G401.6 (cell line): Measurements from ENCODE around the gene NOXA1.
"Not testable (repeated sequence)": the region's sequence is repeated elsewhere in the genome, so short reads cannot be mapped to it uniquely, and the experiment has no call there.

ENCODE experiments used
- FAIRE-seq: peaks from 2 replicates; lab custom pipeline; 2012; peaks lifted over from hg19 to GRCh38; lab: Jason Lieb, UNC

The NOXA1 gene

DNA sequence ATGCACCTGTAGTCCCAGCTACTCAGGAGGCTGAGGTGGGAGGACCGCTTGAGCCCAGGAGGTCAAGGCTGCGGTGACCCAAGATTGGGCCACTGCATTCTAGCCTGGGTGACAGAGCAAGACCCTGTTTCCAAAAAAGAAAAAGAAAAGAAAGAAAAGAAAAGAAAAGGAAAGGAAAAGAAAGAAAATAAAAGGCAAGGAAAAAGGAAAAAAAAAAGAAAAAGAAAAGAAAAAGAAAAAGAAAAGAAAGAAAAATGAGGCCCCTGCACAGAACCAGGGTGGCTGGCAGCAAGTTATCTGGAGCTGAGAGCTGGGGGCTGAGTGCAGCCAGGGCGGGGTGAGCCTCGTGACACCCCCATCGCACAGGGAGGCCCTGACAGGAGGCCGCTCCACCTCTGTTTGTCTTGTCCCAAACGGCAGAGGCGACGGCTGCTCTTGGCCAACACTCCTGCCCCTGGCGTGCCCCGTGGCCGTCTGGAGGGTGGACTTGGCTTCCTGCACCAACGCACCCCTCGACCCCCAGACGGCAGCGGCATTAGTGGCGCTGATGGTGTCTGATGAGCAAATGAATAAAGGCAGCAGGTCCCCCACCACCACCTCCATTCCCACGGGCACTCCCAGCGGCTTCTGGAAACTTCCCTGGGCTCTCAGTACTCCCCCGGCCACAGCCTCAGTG lies 17.0 kb upstream of the NOXA1 start:
- no peak for FAIRE-seq

- FAIRE-seq, result no peak
These were observed 16.2 kb upstream of the NOXA1 start for GRCh38 chr9:137406876-137407589.

- FAIRE-seq, result no peak
These were observed 15.4 kb upstream of the NOXA1 start for GRCh38 chr9:137407590-137408300.

- no peak for FAIRE-seq
These were observed 14.4 kb upstream of the NOXA1 start for GRCh38 chr9:137408651-137409405.

DNA sequence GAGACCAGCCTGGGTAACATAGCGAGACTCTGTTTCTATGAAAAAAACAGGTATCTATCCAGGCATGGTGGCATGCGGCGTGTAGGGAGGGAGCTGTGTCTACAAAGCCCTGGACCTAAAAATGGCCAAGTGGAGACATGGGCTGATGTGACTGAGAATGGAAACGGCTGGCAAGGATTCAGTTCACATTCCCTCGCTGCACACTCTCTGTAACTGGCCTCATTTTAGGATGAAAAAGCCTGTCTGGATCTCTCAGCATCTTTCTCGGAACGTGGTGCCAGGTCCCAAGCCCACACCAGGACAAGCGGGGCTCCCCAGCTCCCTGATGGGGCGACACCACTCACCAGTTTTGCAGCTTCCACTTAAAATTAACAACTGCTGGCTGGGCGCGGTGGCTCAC lies 13.7 kb upstream of the NOXA1 start:
- FAIRE-seq, result no peak

GRCh38 chr9:137410236-137410890 lies 12.8 kb upstream of the NOXA1 start:
- FAIRE-seq, result not testable (repeated sequence)

GRCh38 chr9:137410891-137411249 lies 12.3 kb upstream of the NOXA1 start:
- FAIRE-seq, result no peak

DNA sequence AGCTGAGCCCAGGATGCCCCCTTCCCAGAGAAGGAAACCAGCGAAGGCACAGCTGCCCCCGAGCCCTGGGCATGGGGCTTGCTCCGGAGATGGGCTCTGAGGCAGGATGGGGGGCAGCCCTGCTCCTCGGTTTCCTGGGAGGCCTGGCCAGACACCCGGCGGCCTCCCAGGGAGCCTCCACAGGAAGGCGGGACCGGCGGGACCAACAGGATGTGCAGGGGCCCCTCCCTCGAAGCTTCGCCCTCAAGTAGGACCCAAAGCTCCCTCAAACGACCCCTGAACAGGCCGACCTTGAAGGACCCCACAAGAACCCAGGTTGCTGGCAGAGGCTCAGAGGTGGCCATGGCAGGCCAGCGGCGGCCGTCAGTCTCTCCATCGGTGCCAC lies 11.9 kb upstream of the NOXA1 start:
- no peak for FAIRE-seq

GRCh38 chr9:137411645-137412380 lies 11.4 kb upstream of the NOXA1 start:
- FAIRE-seq, result no peak

GRCh38 chr9:137412431-137412830 lies 10.8 kb upstream of the NOXA1 start:
- no peak for FAIRE-seq

GRCh38 chr9:137415451-137415850 lies 7.7 kb upstream of the NOXA1 start:
- no peak for FAIRE-seq

DNA sequence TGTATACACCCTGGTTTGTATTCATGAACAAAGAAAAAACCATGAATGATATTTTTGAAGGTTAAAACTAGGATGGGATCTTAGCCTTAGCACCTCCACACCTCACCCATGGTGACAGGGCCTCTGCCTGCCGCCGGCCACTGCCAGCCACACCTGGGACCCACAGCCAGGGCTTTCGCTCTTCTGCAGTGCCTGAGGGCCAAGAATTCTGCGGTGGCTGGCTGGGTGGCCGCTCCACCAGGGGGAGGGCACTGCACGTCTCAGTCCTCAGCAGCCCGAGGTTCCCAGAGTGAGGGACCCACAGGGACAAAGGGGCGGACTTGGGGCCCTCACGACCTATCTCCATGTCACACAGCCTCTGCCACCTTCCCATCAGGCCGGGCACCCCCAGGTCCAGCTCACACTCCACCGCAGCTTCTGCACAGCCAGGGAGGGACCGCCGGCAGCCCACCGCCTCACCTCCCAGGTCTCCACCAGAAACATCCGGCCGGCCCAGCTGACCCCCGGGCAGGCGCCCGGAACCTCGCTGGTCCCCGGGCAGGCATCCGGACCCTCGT lies 7.1 kb upstream of the NOXA1 start:
- FAIRE-seq, result no peak

DNA sequence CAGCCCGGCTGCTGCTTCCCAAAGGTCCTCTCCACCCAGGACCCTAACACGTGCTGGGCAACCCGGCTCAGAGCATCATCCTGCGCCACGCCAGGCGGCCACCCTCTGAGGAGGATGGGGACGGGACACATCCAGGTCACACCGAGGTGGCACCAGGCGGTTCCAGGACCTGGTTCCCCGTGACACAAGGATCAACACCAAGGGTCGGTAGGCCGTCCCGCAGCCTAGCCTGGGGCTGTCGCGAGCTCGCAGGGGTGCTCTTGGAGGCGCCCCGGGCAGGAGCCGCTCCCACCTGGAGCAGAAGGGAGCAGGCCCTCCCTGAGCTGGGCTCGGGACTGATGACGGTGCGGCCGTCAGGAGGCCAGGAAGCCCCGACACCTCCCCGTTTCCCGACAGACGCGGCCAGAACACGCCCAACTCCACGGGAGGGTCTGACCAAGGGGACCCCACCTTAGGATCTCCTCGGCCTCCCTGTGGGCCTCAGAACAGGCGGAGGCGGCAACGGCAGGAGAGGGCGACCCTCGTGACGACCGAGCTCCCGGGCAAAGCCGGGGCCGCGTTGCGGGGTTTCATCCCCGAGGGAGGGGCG lies 6.5 kb upstream of the NOXA1 start:
- no peak for FAIRE-seq

- no peak for FAIRE-seq
These were observed 5.8 kb upstream of the NOXA1 start for GRCh38 chr9:137417161-137418021.

- FAIRE-seq, result no peak
These were observed 1.2 kb upstream of the NOXA1 start for GRCh38 chr9:137421838-137422603.

DNA sequence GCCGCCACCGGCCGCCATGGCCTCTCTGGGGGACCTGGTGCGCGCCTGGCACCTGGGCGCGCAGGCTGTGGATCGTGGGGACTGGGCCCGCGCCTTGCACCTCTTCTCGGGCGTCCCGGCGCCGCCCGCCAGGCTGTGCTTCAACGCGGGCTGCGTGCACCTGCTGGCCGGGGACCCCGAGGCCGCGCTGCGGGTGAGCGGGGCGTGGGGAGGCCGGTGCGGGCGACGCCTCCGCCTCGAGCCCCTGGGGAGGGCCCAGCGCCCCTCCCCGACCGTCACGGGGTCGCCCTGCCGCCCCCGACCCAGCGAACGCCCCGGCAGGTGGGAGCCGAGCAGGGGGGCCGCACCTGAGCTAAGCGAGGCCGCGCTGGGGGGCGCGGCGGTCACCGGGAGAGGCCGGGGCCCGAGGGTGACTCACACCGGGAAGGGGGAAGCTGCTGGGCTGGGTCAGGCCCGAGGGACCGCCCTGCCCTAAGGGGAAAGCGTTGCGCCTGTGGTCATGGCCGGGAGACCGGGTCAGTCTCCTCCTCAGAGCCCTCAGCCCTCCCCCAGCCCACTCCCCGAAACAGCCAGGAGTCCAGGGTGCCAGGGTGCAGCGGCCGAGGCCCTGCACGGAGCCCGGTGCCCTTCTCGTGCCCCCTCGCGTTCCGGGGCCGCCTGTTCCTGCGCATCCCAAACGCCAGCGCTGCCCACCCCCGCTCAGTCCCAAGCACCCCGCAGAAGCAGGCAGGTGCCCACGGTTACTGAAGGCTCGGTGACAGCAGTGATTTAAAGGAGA lies 510 bp downstream of the NOXA1 start:
- FAIRE-seq, result no peak

DNA sequence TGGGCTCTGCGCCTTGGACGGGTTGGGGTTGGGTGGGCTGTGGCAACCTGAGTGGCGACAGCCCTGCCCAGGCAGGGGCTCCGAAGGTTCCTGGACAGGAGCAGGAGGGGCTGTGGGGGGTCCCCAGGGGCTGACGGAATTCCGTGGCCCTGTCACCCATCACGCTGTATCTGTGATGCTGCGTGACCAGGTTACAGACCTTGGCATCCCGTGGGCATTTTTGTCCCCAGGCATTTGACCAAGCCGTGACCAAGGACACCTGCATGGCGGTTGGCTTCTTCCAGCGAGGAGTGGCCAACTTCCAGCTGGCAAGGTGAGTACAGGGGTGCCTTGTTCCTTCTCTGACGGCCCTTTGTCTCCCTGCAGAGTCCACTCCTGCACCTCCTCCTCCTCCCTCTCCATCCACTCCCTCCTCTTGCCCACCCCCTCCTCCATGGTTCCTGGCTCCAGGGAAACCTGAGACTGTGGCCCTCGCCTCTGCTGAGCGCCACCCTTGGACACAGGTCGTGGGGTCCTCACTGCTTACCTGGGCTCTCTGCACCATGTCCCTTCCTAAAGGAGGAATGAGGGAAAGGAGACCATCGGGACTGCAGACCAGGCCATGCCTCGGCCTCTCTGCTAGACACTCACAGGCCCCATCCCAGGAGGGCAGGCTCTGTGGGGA lies 3.0 kb downstream of the NOXA1 start:
- FAIRE-seq, result no peak
